CD14-positive monocyte (primary cell): ENCODE results near the gene HS1BP3. TPM values are rescaled to one million over a fixed set of nuclear protein-coding genes. Genes with fewer than 3 reads are reported as not detected.

Experiments used
- DNase-seq, 3 donors: peaks; one replicate each; pipeline ENCODE4 v3.0.0-alpha.2; 2011 to 2022
- H2AFZ ChIP-seq: 2 replicates; pipeline ENCODE4 v1.6.0; 2012; ENCODE audit warnings: mild to moderate bottlenecking, low read depth, low read length, inconsistent platforms; ENCODE audit not compliant: insufficient read depth, poor library complexity, severe bottlenecking
- H3K27ac ChIP-seq, 2 donors: 1 replicate in 1 of 2; 2 replicates in 1 of 2; pipeline ENCODE4 v1.5.1; 2012 to 2013; ENCODE audit warnings: low read length in 2 of 2, control low read depth in 1 of 2, inconsistent platforms in 1 of 2, low read depth in 1 of 2, mild to moderate bottlenecking in 1 of 2
- H3K27me3 ChIP-seq, 2 donors: one replicate each; pipeline versions ENCODE4 v1.6.0 to v1.6.1; 2011 to 2013; ENCODE audit warnings: low read length in 2 of 2; ENCODE audit not compliant: control insufficient read depth in 2 of 2, insufficient read depth in 2 of 2
- H3K36me3 ChIP-seq, 2 donors: replicated peaks in 1 of 2; 1 replicate in 1 of 2; 2 replicates in 1 of 2; pipeline versions ENCODE4 v1.5.1 to v1.6.1; 2012 to 2013; ENCODE audit warnings: low read length in 2 of 2, control low read depth in 1 of 2, inconsistent platforms in 1 of 2, mild to moderate bottlenecking in 1 of 2; ENCODE audit not compliant: insufficient read depth in 2 of 2, control insufficient read depth in 1 of 2
- H3K4me1 ChIP-seq, 2 donors: 1 replicate in 1 of 2; 2 replicates in 1 of 2; pipeline versions ENCODE4 v1.5.1 to v1.6.1; 2012 to 2013; ENCODE audit warnings: low read length in 2 of 2, control low read depth in 1 of 2, inconsistent platforms in 1 of 2, mild to moderate bottlenecking in 1 of 2, moderate library complexity in 1 of 2; ENCODE audit not compliant: insufficient read depth in 2 of 2, control insufficient read depth in 1 of 2
- H3K4me2 ChIP-seq: replicated peaks from 2 replicates; pipeline ENCODE3; 2012; ENCODE audit warnings: low read length, moderate library complexity, mild to moderate bottlenecking; ENCODE audit not compliant: poor library complexity, severe bottlenecking; ENCODE audit errors: extremely low read depth
- H3K4me3 ChIP-seq, 3 experiments: fragments of 200-600 bp in 1 of 3; sonication (generic) in 1 of 3; replicated peaks in 1 of 3; 1 replicate in 2 of 3; 2 replicates in 1 of 3; pipeline ENCODE4 v1.5.1; 2011 to 2013; ENCODE audit warnings: low read length in 3 of 3, mild to moderate bottlenecking in 3 of 3, control low read depth in 2 of 3, low read depth in 2 of 3, inconsistent platforms in 1 of 3, moderate library complexity in 1 of 3
- H3K79me2 ChIP-seq: 2 replicates; pipeline ENCODE4 v1.6.0; 2012; ENCODE audit warnings: mild to moderate bottlenecking, control low read depth, inconsistent platforms, low read length, moderate library complexity; ENCODE audit not compliant: insufficient read depth
- H3K9ac ChIP-seq: 2 replicates; pipeline ENCODE4 v1.6.0; 2017; ENCODE audit warnings: low read length, mild to moderate bottlenecking; ENCODE audit not compliant: insufficient read depth, poor library complexity, severe bottlenecking
- H3K9me3 ChIP-seq, 2 donors: replicated peaks in 1 of 2; 1 replicate in 1 of 2; 2 replicates in 1 of 2; pipeline versions ENCODE4 v1.5.1 to v1.6.1; 2012 to 2013; ENCODE audit warnings: low read length in 2 of 2, control low read depth in 1 of 2; ENCODE audit not compliant: control insufficient read depth in 1 of 2, insufficient read depth in 1 of 2
- H4K20me1 ChIP-seq: 2 replicates; pipeline ENCODE4 v1.6.0; 2012; ENCODE audit warnings: mild to moderate bottlenecking, low read length, control low read depth, moderate library complexity; ENCODE audit not compliant: insufficient read depth
- H3K27ac Mint-ChIP-seq, 7 donors: one replicate each; pipeline ENCODE4 v1.8.0; 2020; ENCODE audit warnings: mild to moderate bottlenecking in 7 of 7, mixed read lengths in 7 of 7, moderate library complexity in 6 of 7, inconsistent platforms in 2 of 7
- H3K27me3 Mint-ChIP-seq, 3 donors: one replicate each; pipeline ENCODE4 v1.8.0; 2021 to 2022; ENCODE audit warnings: low read depth in 3 of 3, mild to moderate bottlenecking in 3 of 3, mixed read lengths in 3 of 3, moderate library complexity in 3 of 3, inconsistent platforms in 1 of 3
- H3K36me3 Mint-ChIP-seq, 2 donors: one replicate each; pipeline ENCODE4 v1.8.0; 2020; ENCODE audit warnings: mixed read lengths in 2 of 2, inconsistent platforms in 1 of 2, mild to moderate bottlenecking in 1 of 2
- H3K4me1 Mint-ChIP-seq: one replicate; pipeline ENCODE4 v1.8.0; 2020; ENCODE audit warnings: mild to moderate bottlenecking, mixed read lengths
- H3K4me3 Mint-ChIP-seq, 2 donors: one replicate each; pipeline ENCODE4 v1.8.0; 2020; ENCODE audit warnings: mild to moderate bottlenecking in 2 of 2, mixed read lengths in 2 of 2, moderate library complexity in 1 of 2
- H3K9me3 Mint-ChIP-seq, 7 donors: one replicate each; pipeline ENCODE4 v1.8.0; 2020 to 2022; ENCODE audit warnings: mixed read lengths in 7 of 7, mild to moderate bottlenecking in 6 of 7, moderate library complexity in 6 of 7, inconsistent platforms in 2 of 7
- WGBS: methylation state at CpG from one replicate; pipeline ENCODE4 v1.1.5; 2013; ENCODE audit warnings: missing lambda C conversion rate; ENCODE audit not compliant: insufficient coverage; 5-methylcytosine and 5-hydroxymethylcytosine counted together
- intact Hi-C, 2 donors: fragments of 100-400 bp; cut with micrococcal nuclease; formaldehyde crosslinking; loops; one replicate each; pipeline versions ENCODE4 v1.15.0 to v1.15.1; 2023
- polyA plus RNA-seq, 3 donors: library from polyadenylated mRNA; depleted of rRNA in 1 of 3; unstranded in 2 of 3; stranded (reverse) in 1 of 3; fragments of 300-500 nt in 2 of 3; fragments of >200 nt in 1 of 3; fragmentation: Illumina TruSeq in 2 of 3; gene quantifications; 1 replicate in 2 of 3; 2 replicates in 1 of 3; pipeline ENCODE4 v1.2.3, GENCODE V29; 2012 to 2021
- TF ChIP-seq, protein P1 (sequence below): fragments of 200-600 bp; IDR thresholded peaks from one replicate; pipeline ENCODE4 v1.8.0; 2022; ENCODE audit warnings: antibody characterized with exemption, mild to moderate bottlenecking

Gene HS1BP3
- polyA plus RNA-seq, 3 donors: 45.1 to 48.9 (median 45.4) TPM

DNA sequence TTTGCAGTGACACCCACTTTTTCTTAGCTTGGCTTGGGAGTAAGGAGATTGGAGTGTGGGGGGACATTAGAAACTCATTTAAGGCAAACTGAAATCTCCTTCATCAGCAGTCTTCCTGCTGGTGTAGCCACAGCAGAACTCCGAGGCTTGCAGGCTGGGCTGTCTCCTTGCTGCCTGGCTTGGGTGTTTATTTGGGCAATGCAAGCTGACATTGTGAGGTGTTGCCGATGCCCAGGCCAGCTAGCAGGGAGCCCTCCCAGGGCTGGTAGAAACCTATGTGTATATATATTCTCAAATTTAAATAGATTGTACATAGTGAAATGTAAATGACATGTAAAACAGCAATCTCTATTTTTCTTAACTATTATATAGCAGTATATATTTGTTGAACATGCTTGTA lies 27.9 kb upstream of the HS1BP3 start:
- Histone ChIP-seq H3K79me2 (no peaks in the 10 kb centered on the region), H3K4me2 (no peak overlapping the region), H3K27ac (no peak overlapping the region), H4K20me1 (no peaks in the 10 kb centered on the region), H3K27me3 (peaks cover 1 to 8% of the 10 kb centered on the region in 2 donors), H3K4me1 (no peaks in the 10 kb centered on the region), H3K9me3 (no peaks in the 10 kb centered on the region), H3K9ac (no peak overlapping the region), H2AFZ (no peak overlapping the region), H3K4me3 (no peak overlapping the region), H3K36me3 (peaks cover 0 to 9% of the 10 kb centered on the region in 2 donors)
- H3K27me3 Mint-ChIP-seq: peaks cover 13 to 17% (median 17%) of the 10 kb centered on the region in 3 donors
- DNase-seq: no peak
- H3K9me3 Mint-ChIP-seq: no peaks in the 10 kb centered on the region
- no CpG with 5 or more reads among the region's 2 CpGs for WGBS
- no peak overlapping the region for H3K27ac Mint-ChIP-seq
- peaks cover 24% of the 10 kb centered on the region in 2 donors for H3K36me3 Mint-ChIP-seq
- TF ChIP-seq, protein P1, sequence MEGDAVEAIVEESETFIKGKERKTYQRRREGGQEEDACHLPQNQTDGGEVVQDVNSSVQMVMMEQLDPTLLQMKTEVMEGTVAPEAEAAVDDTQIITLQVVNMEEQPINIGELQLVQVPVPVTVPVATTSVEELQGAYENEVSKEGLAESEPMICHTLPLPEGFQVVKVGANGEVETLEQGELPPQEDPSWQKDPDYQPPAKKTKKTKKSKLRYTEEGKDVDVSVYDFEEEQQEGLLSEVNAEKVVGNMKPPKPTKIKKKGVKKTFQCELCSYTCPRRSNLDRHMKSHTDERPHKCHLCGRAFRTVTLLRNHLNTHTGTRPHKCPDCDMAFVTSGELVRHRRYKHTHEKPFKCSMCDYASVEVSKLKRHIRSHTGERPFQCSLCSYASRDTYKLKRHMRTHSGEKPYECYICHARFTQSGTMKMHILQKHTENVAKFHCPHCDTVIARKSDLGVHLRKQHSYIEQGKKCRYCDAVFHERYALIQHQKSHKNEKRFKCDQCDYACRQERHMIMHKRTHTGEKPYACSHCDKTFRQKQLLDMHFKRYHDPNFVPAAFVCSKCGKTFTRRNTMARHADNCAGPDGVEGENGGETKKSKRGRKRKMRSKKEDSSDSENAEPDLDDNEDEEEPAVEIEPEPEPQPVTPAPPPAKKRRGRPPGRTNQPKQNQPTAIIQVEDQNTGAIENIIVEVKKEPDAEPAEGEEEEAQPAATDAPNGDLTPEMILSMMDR: no peak
- intact Hi-C loops: no loop called here
- no peak overlapping the region for H3K4me3 Mint-ChIP-seq
- H3K4me1 Mint-ChIP-seq: peaks cover 6% of the 10 kb centered on the region

DNA sequence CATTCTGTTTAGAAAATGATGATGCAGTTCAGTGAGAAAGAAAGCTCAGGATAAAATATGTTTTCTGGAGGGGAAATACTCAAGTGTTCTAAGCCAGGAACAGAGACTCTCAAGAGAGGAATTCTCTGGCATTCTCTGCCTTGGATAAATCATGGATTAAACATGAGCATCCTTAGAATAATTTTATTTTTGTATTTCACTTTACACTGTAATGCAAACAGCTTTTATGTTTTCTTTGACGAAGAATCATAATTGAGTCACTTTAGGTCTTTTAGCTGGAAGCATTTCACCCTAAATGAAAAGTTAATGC lies 27.1 kb upstream of the HS1BP3 start:
- Mint-ChIP-seq H3K4me1 (peaks cover 6% of the 10 kb centered on the region), H3K27me3 (peaks cover 20 to 25% (median 24%) of the 10 kb centered on the region in 3 donors), H3K36me3 (peaks cover 19 to 22% of the 10 kb centered on the region in 2 donors), H3K4me3 (no peak overlapping the region), H3K9me3 (no peaks in the 10 kb centered on the region), H3K27ac (peak overlapping the region in 1 of 7 donors; percentile 40)
- Histone ChIP-seq H2AFZ (no peak overlapping the region), H3K9me3 (no peaks in the 10 kb centered on the region), H3K27ac (no peak overlapping the region), H3K27me3 (peaks cover 4 to 14% of the 10 kb centered on the region in 2 donors), H3K4me3 (no peak overlapping the region), H3K4me1 (no peaks in the 10 kb centered on the region), H3K36me3 (peaks cover 0 to 5% of the 10 kb centered on the region in 2 donors), H3K9ac (no peak overlapping the region), H3K79me2 (no peaks in the 10 kb centered on the region), H4K20me1 (no peaks in the 10 kb centered on the region), H3K4me2 (no peak overlapping the region)
- no peak for DNase-seq
- intact Hi-C loops: no loop called here
- TF ChIP-seq, protein P1: no peak
- WGBS: no CpG with 5 or more reads among the region's 1 CpG
